Hepatocyte (in vitro differentiated cells): ENCODE measurements around the gene CYP11A1.
"Not testable (repeated sequence)": the region's sequence is repeated elsewhere in the genome, so short reads cannot be mapped to it uniquely, and the experiment has no call there.

Experiments
- EZH2 ChIP-seq: fragments of 200-600 bp; sonication (generic); IDR thresholded peaks from 2 replicates; pipeline ENCODE4 v1.6.1; 2016; ENCODE audit warnings: antibody characterized with exemption, mild to moderate bottlenecking, borderline replicate concordance
- TF ChIP-seq, protein P1 (sequence below): fragments of 200-600 bp; sonication (generic); IDR thresholded peaks from 2 replicates; pipeline ENCODE4 v1.5.1; 2016; ENCODE audit warnings: antibody characterized with exemption, mild to moderate bottlenecking; ENCODE audit not compliant: poor library complexity

DNA sequence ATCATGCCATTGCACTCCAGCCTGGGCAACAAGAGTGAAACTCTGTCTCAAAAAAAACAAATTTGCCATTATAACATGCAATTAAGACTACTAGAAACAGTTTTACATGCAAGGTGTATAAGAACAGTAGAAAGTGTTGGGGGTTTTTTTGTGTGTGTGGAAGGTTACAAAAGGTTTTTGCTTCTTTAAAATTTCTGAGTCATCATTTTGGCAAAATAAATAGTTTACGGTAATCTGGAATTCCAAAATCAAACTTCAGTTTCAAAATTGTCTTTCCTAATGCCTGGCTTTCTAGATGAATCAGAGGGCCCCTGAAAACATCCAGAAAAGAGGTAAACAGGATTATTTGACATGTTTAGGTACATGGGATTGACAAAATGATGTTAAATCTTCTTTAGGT is 6.6 kb downstream of the CYP11A1 start:
- TF ChIP-seq, protein P1, sequence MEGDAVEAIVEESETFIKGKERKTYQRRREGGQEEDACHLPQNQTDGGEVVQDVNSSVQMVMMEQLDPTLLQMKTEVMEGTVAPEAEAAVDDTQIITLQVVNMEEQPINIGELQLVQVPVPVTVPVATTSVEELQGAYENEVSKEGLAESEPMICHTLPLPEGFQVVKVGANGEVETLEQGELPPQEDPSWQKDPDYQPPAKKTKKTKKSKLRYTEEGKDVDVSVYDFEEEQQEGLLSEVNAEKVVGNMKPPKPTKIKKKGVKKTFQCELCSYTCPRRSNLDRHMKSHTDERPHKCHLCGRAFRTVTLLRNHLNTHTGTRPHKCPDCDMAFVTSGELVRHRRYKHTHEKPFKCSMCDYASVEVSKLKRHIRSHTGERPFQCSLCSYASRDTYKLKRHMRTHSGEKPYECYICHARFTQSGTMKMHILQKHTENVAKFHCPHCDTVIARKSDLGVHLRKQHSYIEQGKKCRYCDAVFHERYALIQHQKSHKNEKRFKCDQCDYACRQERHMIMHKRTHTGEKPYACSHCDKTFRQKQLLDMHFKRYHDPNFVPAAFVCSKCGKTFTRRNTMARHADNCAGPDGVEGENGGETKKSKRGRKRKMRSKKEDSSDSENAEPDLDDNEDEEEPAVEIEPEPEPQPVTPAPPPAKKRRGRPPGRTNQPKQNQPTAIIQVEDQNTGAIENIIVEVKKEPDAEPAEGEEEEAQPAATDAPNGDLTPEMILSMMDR, result not testable (repeated sequence)
- TF ChIP-seq EZH2, result not testable (repeated sequence)
